ENCODE data around the gene SCML1. TPM values are rescaled to one million over a fixed set of nuclear protein-coding genes. Genes with fewer than 3 reads are reported as not detected.

The SCML1 gene
- polyA plus RNA-seq, 1 of the 3 experiments (the other 2 are of a cell fraction): 10.7 TPM

GRCh38 chrX:17768997-17769396 is 31.7 kb downstream of the SCML1 start:
- WGBS (ENCODE audit: low lambda C conversion rate): 33% methylated on average over 2 of the region's 5 CpGs
- Histone ChIP-seq H3F3A (replicated peaks; ENCODE audit: insufficient read depth) (no peaks in the 10 kb centered on the region), H3K4me3 (ENCODE audit: low read depth in 2 of 2, low read length in 1 of 2) (no peak overlapping the region), H3K9ac (no peak overlapping the region), H4K20me1 (ENCODE audit: insufficient read depth) (no peaks in the 10 kb centered on the region), H3K9me2 (no peaks in the 10 kb centered on the region), H3K36me3 (replicated peaks in 1 of 2; ENCODE audit: control insufficient read depth in 1 of 2, insufficient read depth in 2 of 2, low read length in 1 of 2) (no peaks in the 10 kb centered on the region), H3K27me3 (ENCODE audit: insufficient read depth) (peaks cover 11% of the 10 kb centered on the region; the same call in 1 of the 2 replicates), H3K9me3 (no peaks in the 10 kb centered on the region), H3K4me2 (no peak overlapping the region), H3K4me1 (ENCODE audit: control insufficient read depth in 1 of 2, insufficient read depth in 2 of 2, low read depth in 1 of 2, low read length in 1 of 2) (no peaks in the 10 kb centered on the region), H3K79me2 (ENCODE audit: insufficient read depth) (no peaks in the 10 kb centered on the region), H2AFZ (ENCODE audit: low read depth) (no peak overlapping the region), H3K27ac (ENCODE audit: low read depth in 2 of 2, low read length in 1 of 2) (no peak overlapping the region)
- CTCF ChIA-PET: no interaction called here
- POLR2A ChIA-PET: no interaction called here
- TF ChIP-seq CTCF (IDR thresholded peaks at IDR 0.05): no peak
- TF ChIP-seq RAD21 (IDR thresholded peaks at IDR 0.05; ENCODE audit: low read length): no peak
- no peak for TF ChIP-seq MEF2A (IDR thresholded peaks at IDR 0.05; ENCODE audit: borderline replicate concordance, low read depth)
- TF ChIP-seq SIN3A (IDR thresholded peaks at IDR 0.05; ENCODE audit: borderline replicate concordance, low read depth, low read length): no peak
- TF ChIP-seq PBX3 (IDR thresholded peaks at IDR 0.05): no peak
- no peak for TF ChIP-seq TAF1 (IDR thresholded peaks at IDR 0.05; ENCODE audit: borderline replicate concordance, low read depth, low read length)
- TF ChIP-seq MXI1 (IDR thresholded peaks at IDR 0.05; ENCODE audit: low read depth, low read length): no peak
- no peak for TF ChIP-seq GATA2 (CRISPR knock-in tag; IDR thresholded peaks at IDR 0.05)
- no peak for TF ChIP-seq RFX5 (IDR thresholded peaks at IDR 0.05; ENCODE audit: low read length)
- TF ChIP-seq REST (IDR thresholded peaks at IDR 0.05; ENCODE audit: low read depth, low read length): no peak
- TF ChIP-seq USF1 (IDR thresholded peaks at IDR 0.05; ENCODE audit: borderline replicate concordance, low read depth): no peak
- no peak for TF ChIP-seq EP300 (IDR thresholded peaks at IDR 0.05; ENCODE audit: borderline replicate concordance in 1 of 2, low read depth in 1 of 2, low read length in 1 of 2)
- no peak for TF ChIP-seq RXRA (IDR thresholded peaks at IDR 0.05; ENCODE audit: borderline replicate concordance, low read depth)
- TF ChIP-seq TEAD4 (IDR thresholded peaks at IDR 0.05; ENCODE audit: borderline replicate concordance, insufficient read depth): no peak
- TF ChIP-seq FOXM1 (IDR thresholded peaks at IDR 0.05; ENCODE audit: low read depth): no peak
- TF ChIP-seq POLR2AphosphoS5 (IDR thresholded peaks at IDR 0.05; ENCODE audit: low read depth, low read length): no peak
- TF ChIP-seq NRF1 (IDR thresholded peaks at IDR 0.05; ENCODE audit: low read depth, low read length): no peak
- no peak for TF ChIP-seq ZBTB33 (IDR thresholded peaks at IDR 0.05; ENCODE audit: borderline replicate concordance, low read depth)
- DNase-seq: no peak

Data from SK-N-SH (cell line).